GM21825 (cell line): ENCODE results near the gene GIN1.
"Not testable (repeated sequence)": the region's sequence is repeated elsewhere in the genome, so short reads cannot be mapped to it uniquely, and the experiment has no call there.

Source experiments
- ATAC-seq: cut with Tn5 transposase; IDR thresholded peaks from one replicate; pipeline ENCODE4 v1.9.1; 2021; ENCODE audit warnings: mild to moderate bottlenecking, moderate library complexity; ENCODE audit not compliant: unreplicated experiment

The GIN1 gene

DNA sequence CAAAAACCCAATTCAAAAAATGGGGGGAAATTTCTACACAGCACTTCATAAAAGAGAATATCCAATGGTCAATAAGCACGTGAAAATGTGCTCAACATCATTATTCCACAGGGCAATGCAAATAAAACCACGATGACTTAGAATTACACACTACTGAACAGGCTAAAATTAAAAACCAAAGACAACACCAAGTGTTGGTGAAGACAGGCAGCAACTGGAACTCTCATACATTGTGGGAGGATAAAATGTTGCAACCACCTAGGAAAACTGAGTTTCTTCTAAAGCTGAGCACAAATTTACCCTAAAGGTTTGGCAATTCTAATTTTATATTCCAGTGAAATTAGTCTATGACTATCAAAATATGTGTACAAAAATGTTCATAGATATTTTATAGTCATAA is 9.5 kb downstream of the GIN1 start:
- ATAC-seq = no peak

DNA sequence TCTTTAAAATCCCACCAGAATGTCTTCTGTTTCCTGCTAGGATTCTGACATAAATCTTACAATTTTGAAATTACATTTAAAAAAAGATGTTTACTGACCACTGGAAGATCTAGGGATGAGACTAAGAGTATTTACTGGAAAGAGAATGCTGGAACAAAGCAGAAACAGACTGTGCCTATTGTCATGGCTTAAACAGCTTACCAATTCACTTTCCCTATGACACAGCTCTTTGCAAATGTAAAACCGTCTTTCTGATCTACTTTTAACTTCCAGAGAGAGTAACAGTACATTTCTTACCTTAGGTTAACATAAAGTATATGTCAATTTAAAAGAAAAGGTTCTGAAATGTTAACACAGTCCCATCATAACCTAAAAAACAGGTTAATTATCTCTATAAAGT is 10.7 kb downstream of the GIN1 start:
- no peak for ATAC-seq

DNA sequence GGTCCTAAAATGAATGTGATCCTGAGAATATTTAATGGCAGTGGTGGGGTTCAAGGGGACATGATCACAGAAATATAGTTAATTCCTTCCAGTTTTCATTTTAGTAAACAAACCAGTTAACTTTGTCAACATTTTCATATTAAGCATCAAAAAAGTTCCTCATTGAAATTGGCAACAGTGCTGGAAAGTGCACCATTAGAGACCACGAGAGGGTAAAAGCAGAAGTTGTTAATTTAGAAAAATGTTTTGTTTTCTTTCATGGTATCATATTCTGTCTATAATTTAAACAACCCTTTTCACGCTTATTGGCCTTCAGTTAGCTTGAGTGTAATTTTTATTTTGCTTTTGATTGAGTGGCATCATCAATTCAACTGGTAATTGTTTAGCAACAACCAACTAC is 11.9 kb downstream of the GIN1 start:
- no peak for ATAC-seq

DNA sequence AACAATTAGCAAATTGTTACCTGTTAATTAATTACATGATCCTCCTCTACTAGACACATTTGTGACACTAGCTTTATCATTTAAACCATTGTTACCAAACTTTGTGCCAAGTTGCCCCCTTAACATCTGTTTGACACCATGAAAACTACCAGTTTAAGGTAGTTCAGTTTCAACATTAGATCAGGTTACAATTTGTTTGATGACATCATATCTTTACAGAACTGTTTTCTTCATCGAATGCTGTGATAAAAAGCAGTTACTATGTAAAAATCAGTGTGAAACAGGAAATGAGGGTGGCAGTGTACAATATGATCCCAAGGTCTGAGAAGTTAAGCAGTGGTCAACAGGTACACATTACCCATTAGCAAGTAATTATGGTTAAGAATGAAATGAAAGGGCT is 17.7 kb downstream of the GIN1 start:
- ATAC-seq = no peak

DNA sequence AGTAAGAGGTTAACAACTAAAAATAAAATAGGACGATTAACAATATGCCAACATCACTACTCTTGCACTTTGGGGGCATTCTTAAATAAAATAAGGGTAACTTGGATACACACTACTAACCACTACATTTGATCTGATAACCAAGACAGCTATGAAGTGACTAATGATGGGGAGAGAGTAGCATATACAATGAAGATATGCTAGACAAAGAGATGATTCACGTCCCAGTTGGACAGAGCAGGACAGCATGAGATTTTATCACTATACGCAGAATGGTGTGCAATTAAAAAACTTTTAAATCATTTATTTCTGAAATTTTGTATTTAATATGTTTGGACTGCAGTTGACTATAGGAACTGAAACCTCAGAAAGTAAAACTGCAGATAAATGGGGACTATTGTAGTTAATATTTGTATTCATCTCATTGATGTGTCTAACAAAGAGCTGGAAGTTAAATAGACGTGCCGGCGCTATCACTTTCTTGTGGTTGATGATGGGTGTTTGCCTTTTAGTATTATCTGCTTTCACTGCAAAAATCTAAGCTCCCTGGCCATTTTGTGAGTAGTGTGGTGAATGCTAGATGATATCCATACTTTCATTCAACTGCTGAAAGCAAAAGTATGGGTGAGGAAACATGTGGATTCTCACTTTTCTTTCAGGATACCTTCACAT is 18.7 kb downstream of the GIN1 start:
- ATAC-seq = no peak

DNA sequence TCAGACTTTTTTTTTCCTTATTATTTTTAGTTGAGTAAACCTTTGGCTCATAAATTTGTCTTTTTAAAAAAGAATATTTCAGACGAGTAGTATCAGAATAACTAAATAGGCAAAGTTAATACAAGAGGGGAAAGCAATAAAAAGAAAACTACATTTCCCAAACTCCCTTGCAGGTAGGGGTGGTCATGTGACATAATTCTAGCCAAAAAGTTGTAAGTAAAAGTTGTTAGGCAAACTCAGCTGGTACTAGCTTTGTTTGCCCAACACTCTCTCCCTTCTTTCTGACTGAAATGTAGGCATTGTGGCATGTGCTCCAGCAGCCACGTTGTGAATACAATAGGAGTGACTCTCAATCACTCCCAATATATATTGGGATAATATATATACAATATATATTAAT is 20.9 kb downstream of the GIN1 start:
- no peak for ATAC-seq

DNA sequence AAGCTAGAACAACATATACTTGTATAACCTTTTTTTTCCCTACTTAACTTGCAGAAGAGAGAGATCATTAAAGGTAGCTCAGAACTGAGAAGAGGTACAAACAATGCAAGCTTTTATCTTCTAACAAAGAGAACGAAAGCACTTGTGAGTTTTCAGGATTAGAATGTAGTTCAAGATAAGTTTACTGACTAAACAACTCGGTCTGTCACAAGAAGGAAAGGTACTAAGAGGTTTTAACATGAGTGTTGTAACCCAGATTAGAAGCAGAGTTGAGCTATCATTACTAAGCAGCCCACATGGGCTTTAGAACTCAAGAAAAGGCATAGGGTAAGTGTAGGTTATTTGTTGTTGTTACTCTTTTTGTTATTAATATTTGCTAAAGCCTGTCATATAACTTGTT is 25.2 kb downstream of the GIN1 start:
- ATAC-seq = no peak

DNA sequence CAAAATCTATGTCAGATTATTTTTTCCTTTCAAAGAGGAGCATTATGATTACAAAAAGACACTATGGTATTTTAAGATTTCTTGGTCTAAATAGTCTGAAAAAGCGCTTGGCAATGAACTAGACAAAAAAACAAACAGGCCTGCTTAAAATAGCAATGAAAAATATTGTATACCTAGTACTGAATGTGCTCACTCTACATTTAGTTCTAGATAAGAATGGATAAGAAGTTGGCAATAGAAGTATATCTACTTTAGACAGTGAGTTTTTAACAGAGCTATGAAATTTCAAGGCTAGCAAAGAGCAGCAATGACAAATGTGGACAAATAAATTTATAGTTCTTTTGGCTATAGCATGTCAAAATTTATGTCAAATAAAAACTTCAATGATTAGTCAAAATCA is 26.2 kb downstream of the GIN1 start:
- ATAC-seq = no peak

DNA sequence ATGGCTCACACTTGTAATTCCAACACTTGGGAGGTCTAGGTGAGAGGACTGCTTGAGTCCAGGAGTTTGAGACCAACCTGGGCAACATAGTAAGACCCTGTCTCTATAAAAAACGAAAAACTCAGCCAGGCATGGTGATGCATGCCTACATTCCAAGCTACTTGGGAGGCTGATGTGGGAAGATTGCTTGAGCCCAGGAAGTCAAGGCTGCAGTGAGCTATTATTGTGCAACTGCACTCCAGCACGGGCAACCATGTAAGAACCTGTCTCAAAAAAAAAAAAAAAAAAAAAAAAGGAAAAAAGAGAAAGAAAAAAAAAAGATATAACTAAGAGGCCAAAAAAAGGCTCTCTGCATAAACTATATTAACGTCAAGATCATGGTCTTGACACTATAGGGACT is 27.3 kb downstream of the GIN1 start:
- no peak for ATAC-seq

DNA sequence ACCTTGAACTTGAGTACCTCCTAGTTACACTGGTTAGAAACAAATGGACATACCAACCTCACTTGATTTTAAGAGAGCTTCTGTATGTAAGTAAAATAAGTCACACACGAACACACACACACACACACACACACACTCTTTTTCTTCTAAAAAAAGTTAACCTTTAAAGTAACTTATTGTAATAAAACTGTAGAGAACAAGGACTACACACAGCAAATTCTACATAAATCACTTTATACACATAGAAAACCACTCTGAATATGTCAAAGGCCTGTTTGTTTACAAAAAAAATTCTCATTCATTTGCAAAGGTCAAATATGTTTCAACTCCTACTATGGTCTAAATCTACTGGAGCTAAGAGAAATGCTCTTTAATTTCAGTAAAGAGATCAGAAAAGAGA is 29.1 kb downstream of the GIN1 start:
- no peak for ATAC-seq

DNA sequence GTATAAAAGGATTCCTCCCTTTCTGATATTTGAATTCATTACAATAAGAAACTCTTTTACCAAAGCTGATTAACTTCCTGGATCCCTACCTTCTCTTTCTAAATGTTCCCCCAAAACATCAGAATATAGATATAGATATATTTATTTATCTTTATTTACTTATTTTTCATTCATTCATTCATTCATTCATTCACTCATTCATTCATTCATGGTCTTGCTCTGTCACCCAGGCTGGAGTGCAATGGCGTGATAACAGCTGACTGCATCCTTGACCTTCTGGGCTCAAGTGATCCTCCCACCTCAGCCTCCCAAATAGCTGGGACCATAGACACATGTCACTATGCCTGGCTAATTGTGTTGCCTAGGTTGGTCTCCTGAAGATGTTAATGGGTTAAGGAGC is 30.7 kb downstream of the GIN1 start:
- no peak for ATAC-seq

DNA sequence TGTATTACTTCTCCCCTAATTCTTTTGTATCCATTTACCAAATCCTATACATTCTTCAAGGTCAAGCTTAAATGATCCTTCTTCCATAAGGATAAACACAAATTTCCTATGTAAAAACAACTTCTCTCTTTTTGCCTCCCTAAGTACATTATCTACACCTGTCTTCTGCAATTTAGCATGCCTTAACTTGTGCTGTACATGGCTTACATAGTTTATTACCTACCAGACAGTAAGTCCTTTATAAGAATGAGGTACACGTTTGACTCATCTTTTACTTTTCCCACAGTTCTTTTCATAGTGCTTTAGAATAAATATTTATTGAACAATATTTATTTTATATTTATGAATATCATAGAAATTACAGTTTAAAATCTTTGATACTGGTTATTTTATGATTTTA is 33.4 kb downstream of the GIN1 start:
- ATAC-seq = no peak

DNA sequence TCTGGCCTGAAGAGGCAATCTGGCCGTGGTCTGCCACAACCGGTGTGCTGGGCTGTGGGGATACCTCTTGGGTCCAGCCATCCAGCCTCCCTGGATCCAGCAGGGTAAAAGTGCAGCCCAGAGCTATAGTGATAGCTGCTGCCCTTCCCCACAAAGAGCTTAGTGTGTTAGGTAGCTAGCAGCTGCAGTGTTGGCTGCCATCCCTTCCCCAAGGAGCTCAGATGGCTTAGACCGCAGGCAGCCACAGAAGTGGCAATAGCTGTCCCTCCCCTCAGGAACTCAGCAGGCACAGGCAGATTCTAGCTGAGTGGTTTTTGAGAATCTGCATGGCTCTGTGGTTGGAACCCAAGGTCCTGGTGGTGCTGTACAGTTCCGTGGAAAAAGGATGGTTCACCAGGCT is 40.1 kb downstream of the GIN1 start:
- ATAC-seq = no peak

DNA sequence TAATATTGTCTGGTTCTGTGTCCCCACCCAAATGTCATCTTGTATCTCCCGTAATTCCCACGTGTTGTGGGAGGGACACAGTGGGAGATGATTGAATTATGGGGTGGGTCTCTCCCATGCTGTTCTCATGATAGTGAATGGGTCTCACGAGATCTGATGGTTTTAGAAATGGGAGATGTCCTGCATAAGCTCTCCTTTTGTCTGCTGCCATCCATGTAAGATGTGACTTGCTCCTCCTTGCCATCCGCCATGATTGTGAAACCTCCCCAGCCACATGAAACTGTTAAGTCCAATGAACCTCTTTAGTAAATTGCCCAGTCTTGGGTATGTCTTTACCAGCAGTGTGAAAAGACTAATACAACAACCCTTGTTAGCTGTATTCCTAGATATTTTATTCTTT is 44.5 kb downstream of the GIN1 start:
- ATAC-seq = no peak

DNA sequence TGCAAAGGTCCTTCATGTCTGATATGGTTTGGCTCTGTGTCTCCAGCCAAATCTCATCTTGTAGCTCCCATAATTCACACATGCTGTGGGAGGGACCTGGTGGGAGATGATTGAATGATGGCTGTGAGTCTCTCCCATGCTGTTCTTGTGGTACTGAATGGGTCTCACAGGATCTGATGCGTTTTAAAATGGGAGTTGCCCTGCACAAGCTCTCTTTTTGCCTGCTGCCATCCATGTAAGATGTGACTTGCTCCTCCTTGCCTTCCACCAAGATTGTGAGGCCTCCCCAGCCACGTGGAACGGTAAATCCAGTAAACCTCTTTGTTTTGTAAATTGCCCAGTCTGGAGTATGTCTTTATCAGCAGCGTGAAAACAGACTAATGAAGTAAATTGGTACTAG is 46.4 kb downstream of the GIN1 start:
- not testable (repeated sequence) for ATAC-seq

DNA sequence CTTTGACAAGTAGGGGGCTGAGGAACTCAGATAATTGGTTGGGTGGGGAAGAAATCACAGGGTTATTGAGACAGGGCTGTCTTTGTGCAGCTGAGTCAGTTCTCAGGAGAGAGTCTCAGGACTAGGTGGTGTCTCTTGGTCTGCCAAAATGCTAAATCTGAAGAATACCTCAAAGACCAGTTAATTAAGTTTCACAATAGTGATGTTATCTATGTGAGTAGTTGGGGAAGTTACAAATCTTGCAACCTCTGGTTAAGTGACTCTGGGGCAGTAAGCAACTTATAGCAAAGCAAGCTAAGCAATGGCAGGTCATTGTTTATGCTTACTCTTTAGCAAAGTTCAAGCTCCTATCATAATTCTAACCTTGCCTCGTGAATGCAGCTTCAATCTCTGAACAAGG is 53.6 kb downstream of the GIN1 start:
- no peak for ATAC-seq

DNA sequence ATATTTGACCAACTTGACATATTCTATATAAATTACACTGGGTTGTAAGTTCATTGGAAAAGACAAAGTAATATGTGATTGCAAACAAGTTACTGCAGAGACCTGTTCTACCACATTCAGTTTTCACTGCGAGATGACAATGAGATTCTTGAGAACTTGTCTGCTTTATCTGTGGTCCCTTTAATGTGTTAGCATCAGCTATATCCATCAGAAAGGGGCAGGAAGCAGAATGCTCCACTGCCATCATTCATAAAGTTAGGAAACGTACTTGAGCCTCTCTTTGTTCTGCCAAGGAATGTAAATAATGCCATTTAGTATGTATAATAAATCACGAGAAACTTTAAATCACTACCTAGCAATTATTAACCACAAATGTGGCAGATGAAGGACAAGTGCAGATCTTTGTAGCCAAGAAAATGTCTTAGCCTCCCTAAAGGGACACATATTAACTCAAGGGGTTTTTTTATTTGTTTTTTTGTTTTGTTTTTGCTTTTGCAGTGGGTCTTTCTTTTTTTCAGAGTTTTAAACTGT is 59.4 kb downstream of the GIN1 start:
- no peak for ATAC-seq

DNA sequence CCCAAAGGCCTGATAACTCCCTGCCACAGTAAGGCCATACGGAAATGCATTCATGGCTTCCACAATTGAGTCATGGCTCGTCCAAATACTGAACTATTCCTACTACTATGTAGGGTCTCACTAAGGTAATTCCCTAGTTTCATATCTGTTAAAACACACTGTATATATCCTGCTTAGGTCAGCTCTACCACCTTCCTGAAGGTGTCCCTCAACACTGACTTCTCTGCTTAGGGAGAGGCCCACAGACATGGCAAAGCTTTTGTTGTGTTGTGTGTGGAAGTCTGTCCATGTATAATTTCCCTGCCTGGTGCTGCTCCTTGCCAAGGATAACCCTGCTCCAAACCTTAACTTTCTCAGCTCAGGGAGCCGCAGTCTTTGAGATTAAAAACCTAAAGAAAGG is 60.4 kb downstream of the GIN1 start:
- no peak for ATAC-seq

DNA sequence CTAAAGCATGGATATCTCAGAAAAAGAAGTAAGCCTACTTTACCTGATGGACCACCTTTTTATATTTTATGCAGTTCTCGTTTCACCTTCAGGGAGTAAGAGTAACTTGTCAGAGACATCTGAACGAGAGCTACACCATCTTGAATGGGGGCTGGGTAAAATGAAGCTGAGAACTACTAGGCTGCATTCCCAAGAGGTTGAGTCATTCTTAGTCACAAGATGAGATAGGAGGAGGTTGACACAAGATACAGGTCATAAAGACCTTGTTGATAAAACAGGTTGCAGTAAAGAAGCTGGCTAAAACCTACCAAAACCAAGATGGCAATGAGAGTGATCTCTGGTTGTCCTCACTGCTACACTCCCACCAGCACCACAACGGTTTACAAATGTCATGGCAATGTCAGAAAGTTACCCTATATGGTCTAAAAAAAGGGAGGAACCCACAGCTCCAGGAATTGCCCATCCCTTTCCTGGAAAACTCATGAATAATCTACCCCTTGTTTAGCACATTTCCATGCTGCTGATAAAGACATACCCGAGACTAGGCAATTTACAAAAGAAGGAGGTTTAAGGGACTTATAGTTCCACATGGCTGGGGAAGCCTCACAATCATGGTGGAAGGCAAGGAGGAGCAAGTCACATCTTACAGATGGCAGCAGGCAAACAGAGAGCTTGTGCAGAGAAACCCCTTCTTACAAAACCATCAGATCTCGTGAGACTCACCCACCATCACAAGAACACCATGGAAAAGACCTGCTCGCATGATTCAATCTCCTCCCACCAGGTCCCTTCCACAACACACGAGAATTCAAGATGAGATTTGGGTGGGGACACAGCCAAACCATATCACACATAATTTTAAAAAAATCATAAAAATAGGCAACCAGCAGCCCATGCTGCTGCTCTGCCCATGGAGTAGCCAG is 62.5 kb downstream of the GIN1 start:
- no peak for ATAC-seq

DNA sequence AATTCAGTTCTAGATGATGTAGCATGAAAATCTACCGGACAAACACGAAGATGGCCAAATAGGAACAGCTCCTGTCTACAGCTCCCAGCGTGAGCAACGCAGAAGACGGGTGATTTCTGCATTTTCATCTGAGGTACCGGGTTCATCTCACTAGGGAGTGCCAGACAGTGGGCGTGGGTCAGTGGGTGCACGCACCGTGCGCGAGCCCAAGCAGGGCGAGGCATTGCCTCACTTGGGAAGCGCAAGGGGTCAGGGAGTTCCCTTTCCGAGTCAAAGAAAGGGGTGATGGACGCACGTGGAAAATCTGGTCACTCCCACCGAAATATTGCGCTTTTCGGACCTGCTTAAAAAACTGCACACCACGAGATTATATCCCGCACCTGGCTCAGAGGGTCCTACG is 73.2 kb downstream of the GIN1 start:
- not testable (repeated sequence) for ATAC-seq

DNA sequence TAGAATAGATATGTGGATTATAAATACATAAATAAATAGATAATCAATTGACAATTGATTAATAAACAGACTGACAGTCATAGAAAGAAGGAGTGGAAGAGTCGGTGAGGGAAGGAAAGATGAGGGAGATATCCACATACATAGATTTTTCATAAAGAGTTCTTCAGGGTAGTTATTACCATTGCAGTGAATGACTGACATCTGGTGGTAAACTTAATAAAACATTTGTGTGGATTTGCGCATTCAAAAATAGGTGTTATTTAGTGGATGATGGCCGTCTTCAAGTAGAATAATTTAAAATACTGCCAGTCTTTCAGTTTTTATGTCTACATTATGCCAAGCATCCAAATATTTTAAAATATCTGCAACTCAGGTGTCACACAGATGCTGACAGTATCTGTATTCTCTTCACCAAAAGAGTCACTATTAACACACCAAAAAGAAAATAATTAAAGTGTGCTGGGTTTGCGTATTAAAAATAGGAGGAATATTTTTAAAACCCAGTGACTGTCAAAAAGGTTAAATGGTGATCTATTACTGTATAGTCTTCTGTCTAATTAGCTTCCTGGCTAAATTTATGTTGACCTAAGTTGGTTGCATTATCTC is 78.8 kb downstream of the GIN1 start:
- no peak for ATAC-seq
